Mesenteric fat pad (tissue), 1 donor: ENCODE measurements around the gene SHLD2. TPM values are rescaled to one million over a fixed set of nuclear protein-coding genes. Genes with fewer than 3 reads are reported as not detected.
"Not testable (repeated sequence)": the region's sequence is repeated elsewhere in the genome, so short reads cannot be mapped to it uniquely, and the experiment has no call there.

Source experiments
- DNase-seq: peaks from one replicate; pipeline ENCODE4 v3.0.0-alpha.2; 2020; ENCODE audit warnings: low spot score
- total RNA-seq: library from RNA; stranded (reverse); fragmentation: NEBNext Ultra II Directional; extraction: Animal tissue kit (Norgen Biotek cat#: 25700); gene quantifications from one replicate; pipeline ENCODE4 v1.2.1, GENCODE V29; 2021
- donor health status: DM: yes; HTN: yes; CAD: no.

Gene SHLD2
- total RNA-seq, 1 donor from 2014 or later = 33.0 TPM

DNA sequence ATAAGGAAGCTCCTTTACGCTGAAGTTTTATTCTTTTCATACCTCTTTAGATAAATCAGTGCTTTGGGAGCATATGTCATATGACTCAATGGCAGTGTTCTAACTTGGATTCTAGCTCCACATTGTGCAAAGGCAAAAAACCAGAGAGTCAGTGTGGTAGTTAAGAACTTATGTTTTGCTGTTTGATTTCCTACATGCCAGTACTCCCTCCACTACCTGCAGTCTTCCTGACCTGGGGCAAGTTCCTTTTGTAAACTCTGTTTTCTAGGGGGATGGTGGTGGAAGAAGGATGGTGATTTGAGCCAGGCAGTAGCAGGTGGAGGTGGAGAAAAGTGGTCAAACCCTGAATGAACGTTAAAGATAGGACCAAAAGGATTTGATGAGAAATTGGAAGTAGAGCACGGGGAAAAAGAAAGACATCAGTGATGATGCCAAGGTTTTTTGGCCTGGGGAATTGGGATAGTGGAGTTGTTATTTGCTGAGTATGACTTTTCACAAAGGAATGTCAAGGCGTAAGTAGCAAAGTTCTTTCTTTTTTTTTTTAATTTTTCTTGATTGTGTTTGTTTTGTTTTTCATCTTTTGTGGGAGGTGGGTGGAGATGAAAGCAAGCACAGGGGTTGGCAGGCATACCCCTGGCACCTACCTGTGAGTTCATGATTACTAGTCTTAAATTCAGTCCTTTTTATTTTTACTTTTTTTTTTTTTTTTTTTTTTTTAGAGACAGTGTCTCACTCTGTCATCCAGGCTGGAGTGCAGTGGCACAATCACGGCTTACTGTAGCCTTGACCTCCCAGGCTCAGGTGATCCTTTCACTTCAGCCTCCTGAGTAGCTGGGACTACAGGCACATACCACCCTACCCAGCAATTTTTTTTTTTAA lies 47.5 kb downstream of the SHLD2 start:
- not testable (repeated sequence) for DNase-seq

- DNase-seq = not testable (repeated sequence)
Observed at GRCh38 chr10:87143109-87143418, 48.1 kb downstream of the SHLD2 start.

GRCh38 chr10:87145598-87145997 lies 50.6 kb downstream of the SHLD2 start:
- not testable (repeated sequence) for DNase-seq

- not testable (repeated sequence) for DNase-seq
Observed at GRCh38 chr10:87149020-87149609, 54.1 kb downstream of the SHLD2 start.

DNA sequence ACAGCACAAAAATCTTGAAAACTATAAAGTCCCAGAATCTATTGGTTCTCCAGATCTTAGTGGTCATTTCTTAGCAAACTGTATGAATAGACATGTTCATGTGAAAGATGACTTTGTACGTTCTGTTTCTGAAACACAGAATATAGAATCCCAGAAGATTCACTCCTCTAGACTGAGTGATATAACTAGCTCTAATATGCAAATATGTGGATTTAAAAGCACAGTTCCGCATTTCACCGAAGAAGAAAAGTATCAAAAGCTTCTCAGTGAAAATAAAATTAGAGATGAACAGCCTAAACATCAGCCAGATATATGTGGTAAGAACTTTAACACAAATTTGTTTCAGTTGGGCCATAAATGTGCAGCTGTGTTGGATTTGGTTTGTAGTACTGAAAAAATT lies 56.5 kb downstream of the SHLD2 start:
- not testable (repeated sequence) for DNase-seq

DNA sequence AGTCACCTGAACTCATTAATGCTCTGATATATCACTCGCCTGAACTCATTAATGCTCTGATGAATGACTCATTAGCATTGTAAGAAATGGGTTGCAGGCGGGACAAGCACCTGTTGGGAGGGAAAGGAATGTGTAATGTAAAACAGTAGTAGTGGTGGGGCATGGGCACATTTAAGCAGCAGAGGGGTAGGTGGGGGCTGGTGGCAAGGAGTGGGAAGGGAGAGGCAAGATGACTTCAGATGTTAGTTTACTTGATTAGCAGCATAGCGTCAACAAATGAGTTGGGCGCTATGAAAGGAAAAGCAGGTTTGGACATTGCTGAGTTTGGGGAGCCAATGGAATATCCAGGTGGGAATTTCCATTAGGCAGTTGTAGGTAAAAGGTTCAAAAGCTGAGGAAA lies 61.8 kb downstream of the SHLD2 start:
- not testable (repeated sequence) for DNase-seq

GRCh38 chr10:87157821-87158220 lies 62.8 kb downstream of the SHLD2 start:
- not testable (repeated sequence) for DNase-seq

DNA sequence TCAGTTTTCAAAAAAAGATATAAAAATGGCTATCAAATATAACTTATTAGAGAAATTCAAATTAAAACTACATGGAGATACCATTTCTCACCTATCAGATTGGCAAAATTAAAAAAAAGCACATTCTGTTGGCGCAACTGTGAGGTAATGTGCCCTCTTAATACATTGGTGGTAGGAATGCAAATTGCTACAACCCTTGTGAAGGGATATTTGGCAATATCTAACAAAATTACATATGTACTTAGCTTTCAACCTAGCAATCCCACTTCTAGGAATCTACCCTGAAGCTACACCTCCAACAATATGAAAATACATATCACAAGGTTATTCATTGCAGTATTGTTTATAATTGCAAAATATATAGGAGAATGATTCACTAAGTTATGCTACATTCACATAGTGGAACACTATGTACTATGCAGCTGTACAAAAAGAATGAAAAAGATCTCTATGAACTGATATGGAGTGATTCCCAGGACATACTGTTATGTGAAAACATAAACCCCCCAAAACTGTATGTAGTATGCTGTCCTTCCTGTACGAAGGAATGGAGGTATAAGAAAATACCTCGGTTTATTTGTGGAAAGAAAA lies 67.8 kb downstream of the SHLD2 start:
- not testable (repeated sequence) for DNase-seq

DNA sequence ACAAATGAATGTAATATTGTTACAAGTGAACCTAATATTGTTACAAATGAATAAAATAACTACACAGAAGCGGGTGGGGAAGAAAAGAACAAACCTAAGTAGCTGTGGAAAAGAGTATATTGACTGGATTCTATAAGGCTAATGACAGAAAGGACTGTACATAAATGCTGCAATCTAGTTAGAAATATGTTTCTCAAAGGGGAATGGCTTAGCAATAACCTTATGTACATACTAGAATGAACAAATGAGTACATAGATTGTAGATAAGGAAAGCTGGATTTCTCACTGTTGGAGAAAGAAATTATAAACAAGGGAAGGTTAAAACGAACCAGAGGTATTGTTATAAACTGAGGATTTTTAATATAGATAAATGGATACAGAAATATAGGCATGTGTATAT lies 68.4 kb downstream of the SHLD2 start:
- DNase-seq = not testable (repeated sequence)

DNA sequence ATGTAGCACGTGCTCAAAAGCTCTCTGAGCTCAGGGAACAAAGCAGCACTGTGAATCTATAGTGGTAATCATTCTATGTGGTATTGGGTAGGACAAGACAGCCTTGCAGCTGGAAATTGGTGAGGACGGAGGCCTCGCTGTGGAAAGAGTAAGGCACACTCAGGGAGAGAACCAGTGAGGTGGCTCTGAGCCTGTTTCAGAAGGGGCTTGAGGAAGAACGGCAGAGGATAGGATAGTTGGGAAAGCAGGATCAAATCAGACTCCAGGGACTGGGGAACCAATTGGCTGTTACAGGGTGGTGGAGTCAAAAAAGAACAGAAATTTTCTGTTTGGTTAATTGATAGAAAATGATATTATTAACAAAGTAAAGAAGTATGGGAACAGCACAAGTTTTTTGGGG lies 74.9 kb downstream of the SHLD2 start:
- not testable (repeated sequence) for DNase-seq

DNA sequence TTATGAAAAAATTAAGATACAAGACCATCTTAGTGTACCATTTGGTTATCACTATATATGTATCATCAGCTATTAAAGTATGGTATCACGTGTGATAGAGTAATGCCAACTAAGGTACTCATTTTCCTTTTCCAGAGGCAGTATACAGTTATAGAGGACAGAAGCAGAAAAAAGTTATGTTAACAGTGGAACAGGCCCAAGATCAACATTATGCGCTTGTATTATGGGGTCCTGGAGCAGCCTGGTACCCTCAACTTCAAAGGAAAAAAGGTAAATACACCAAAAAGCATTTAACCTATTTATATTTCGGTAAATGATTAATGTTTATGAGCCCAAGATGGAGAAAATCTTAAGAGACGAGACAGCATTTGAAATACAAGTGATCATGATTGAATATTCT lies 75.7 kb downstream of the SHLD2 start:
- not testable (repeated sequence) for DNase-seq

DNA sequence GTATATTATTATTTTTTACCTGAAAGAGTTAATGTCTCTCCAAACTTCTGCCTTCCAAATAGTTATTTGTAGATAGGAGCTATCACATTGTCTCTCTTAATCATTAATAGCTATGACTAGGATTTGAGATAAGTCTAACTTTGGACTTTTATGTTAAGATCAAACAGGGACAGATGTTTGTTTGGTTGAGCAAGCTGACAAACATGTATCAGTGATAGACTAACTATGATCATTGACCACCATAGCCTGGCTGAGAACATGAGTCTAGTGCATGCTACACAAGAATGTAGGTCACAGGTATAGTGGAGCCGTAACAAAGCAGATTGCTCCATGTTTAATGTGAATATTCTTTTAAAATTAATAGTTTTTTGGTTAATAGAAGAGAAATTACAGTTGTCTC lies 76.7 kb downstream of the SHLD2 start:
- DNase-seq = not testable (repeated sequence)

GRCh38 chr10:87172178-87172577 lies 77.2 kb downstream of the SHLD2 start:
- DNase-seq = not testable (repeated sequence)

DNA sequence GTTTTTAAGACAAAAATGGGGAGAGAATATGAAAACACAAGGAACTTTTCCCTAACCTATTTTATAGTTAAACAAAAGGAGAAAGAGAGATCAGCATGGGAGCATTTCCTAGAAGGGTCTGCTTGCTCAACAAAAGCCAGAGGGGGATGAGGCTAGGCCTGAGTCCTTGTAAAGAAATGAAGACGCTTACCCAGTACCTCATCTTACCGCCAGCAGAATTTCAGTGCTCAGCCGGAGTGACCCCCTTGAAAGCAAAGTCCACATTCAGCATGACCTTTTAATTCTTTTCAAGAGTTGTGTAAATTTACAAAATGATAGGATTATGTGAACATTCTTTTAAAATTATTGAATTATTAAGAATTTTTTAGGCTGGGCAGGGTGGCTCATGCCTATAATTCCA lies 82.6 kb downstream of the SHLD2 start:
- not testable (repeated sequence) for DNase-seq

GRCh38 chr10:87184421-87184820 lies 89.4 kb downstream of the SHLD2 start:
- DNase-seq = not testable (repeated sequence)

- not testable (repeated sequence) for DNase-seq
Observed at GRCh38 chr10:87186016-87186415, 91.0 kb downstream of the SHLD2 start.

DNA sequence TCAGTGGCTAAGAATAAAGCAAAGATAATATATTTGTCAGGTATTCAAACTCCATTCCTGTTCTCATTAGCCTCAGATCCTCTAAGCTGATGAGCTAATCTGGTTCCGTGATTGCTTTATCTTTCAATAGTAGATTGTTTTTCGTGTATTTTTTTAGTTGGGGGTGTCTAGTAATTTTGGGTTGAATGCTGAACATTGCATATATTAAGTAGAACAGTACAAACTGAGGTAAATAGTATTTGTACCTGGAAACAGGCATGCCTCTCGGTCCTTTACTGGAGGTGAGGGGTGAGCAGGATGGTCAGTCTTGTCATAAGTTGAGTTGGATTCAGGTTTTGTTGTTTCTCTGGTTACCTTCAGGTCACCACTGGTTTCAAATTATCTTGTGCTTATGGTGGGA lies 92.6 kb downstream of the SHLD2 start:
- not testable (repeated sequence) for DNase-seq

GRCh38 chr10:87191841-87192240 lies 96.8 kb downstream of the SHLD2 start:
- DNase-seq = not testable (repeated sequence)

DNA sequence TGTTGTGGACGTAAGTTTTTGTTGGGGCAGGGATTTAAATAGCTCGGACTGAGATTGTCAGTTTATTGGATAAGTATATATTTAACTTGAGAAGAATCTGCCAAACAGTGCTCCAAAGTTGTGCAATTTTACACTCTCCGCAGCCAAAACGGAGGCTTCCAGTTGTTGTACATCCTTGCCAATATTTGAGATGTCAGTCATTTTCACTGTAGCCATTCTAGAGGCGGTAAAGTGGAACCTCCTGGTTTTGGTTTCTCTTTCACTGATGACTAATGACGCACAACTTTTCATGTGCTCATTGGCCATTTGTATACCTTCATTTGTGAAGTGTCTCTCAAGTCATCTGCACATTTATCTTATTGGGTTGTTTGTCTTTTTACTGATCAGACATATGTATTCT lies 105.9 kb downstream of the SHLD2 start:
- not testable (repeated sequence) for DNase-seq

DNA sequence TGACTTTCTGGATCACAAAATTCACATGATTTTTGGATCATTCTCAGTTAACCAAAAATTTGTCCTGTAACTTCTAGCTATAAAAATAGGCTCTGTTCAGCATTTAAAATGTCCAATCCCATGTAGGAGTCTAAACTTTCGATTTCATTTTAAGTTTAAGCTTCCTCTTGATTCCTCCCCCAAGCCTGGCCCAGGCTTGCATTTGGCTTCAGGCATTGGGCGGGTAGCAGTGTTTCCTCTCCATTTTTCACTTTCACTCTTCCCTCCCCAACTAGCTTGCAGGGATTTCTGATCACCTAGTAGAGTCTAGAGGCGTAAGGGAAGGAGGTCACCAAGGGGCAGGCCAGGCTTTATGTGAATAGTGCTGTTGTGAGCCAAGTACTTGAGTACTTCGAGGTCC lies 109.8 kb downstream of the SHLD2 start:
- DNase-seq = not testable (repeated sequence)

- not testable (repeated sequence) for DNase-seq
Observed at GRCh38 chr10:87206922-87207321, 111.9 kb downstream of the SHLD2 start.

DNA sequence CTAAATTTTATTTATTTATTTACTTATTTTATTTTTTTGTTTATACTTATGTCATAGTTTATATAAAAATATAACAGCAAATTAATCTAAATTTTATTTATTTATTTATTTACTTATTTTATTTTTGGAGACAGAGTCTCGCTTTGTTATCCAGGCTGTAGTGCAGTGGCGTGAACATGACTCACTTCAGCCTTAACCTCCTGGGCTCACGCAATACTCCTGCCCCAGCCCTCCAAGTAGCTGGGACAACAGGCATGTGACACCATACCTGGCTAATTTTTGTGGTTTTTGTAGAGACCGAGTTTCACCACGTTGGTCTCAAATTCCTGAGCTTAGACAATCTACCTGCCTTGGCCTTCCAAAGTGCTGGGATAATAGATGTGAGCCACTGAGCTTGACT lies 115.3 kb downstream of the SHLD2 start:
- DNase-seq = not testable (repeated sequence)
